GM23248 (cell line): ENCODE results near the gene KRTAP4-3. TPM values are rescaled to one million over a fixed set of nuclear protein-coding genes. Genes with fewer than 3 reads are reported as not detected.
"Not testable (repeated sequence)": the region's sequence is repeated elsewhere in the genome, so short reads cannot be mapped to it uniquely, and the experiment has no call there.

Experiments used
- DNase-seq: peaks from one replicate; pipeline ENCODE4 v3.0.0-alpha.2; 2015
- H2AFZ ChIP-seq: fragments of 200-600 bp; sonication (generic); 2 replicates; pipeline ENCODE4 v1.6.1; 2016; ENCODE audit warnings: antibody characterized with exemption
- H3F3A ChIP-seq: fragments of 200-600 bp; sonication (generic); 2 replicates; pipeline ENCODE4 v1.6.1; 2016; ENCODE audit warnings: mild to moderate bottlenecking, antibody characterized with exemption, mixed run types; ENCODE audit not compliant: insufficient read depth
- H3K27ac ChIP-seq: fragments of 200-600 bp; sonication (generic); 2 replicates; pipeline ENCODE4 v1.5.1; 2016; ENCODE audit warnings: mild to moderate bottlenecking
- H3K27me3 ChIP-seq: fragments of 200-600 bp; sonication (generic); replicated peaks from 2 replicates; pipeline ENCODE4 v1.6.1; 2016; ENCODE audit warnings: mild to moderate bottlenecking; ENCODE audit not compliant: insufficient read depth
- H3K36me3 ChIP-seq: fragments of 200-600 bp; sonication (generic); 2 replicates; pipeline ENCODE4 v1.6.1; 2016; ENCODE audit warnings: low read depth, mild to moderate bottlenecking
- H3K4me1 ChIP-seq: fragments of 200-600 bp; sonication (generic); 2 replicates; pipeline ENCODE4 v1.6.1; 2016; ENCODE audit warnings: mild to moderate bottlenecking; ENCODE audit not compliant: insufficient read depth
- H3K4me2 ChIP-seq: fragments of 200-600 bp; sonication (generic); one replicate; pipeline ENCODE4 v1.6.1; 2016; ENCODE audit warnings: mild to moderate bottlenecking; ENCODE audit not compliant: unreplicated experiment
- H3K4me3 ChIP-seq: fragments of 200-600 bp; sonication (generic); 2 replicates; pipeline ENCODE4 v1.5.1; 2016; ENCODE audit warnings: mild to moderate bottlenecking
- H3K79me2 ChIP-seq: fragments of 200-600 bp; sonication (generic); 2 replicates; pipeline ENCODE4 v1.6.1; 2016; ENCODE audit warnings: mild to moderate bottlenecking; ENCODE audit not compliant: insufficient read depth
- H3K9ac ChIP-seq: fragments of 200-600 bp; sonication (generic); 2 replicates; pipeline ENCODE4 v1.6.1; 2016; ENCODE audit warnings: mild to moderate bottlenecking
- H3K9me2 ChIP-seq: fragments of 200-600 bp; sonication (generic); 2 replicates; pipeline ENCODE4 v1.6.1; 2016; ENCODE audit warnings: mixed run types, mild to moderate bottlenecking, moderate library complexity; ENCODE audit not compliant: insufficient read depth
- H3K9me3 ChIP-seq: fragments of 200-600 bp; sonication (generic); one replicate; pipeline ENCODE4 v1.6.1; 2017; ENCODE audit warnings: low read depth
- H4K20me1 ChIP-seq: fragments of 200-600 bp; sonication (generic); 2 replicates; pipeline ENCODE4 v1.6.0; 2016; ENCODE audit not compliant: insufficient read depth
- EZH2 ChIP-seq: fragments of 200-600 bp; sonication (generic); IDR thresholded peaks from 2 replicates; pipeline ENCODE4 v1.6.1; 2018; ENCODE audit warnings: antibody characterized with exemption, mild to moderate bottlenecking; ENCODE audit not compliant: insufficient read depth, poor library complexity, severe bottlenecking
- EZH2phosphoT487 ChIP-seq: fragments of 200-600 bp; sonication (generic); IDR thresholded peaks from 2 replicates; pipeline ENCODE4 v1.6.1; 2018; ENCODE audit warnings: antibody characterized with exemption, moderate library complexity, mild to moderate bottlenecking, low read depth; ENCODE audit not compliant: insufficient read depth
- WGBS, 2 experiments: methylation state at CpG; one replicate each; pipeline ENCODE4 v1.1.6; 2015 to 2017; ENCODE audit warnings: low lambda C conversion rate in 2 of 2, low coverage in 1 of 2; ENCODE audit errors: missing lambda C conversion rate in 2 of 2; 5-methylcytosine and 5-hydroxymethylcytosine counted together
- in situ Hi-C: fragments of 300-500 bp; cut with MboI; formaldehyde crosslinking; loops from 2 replicates; pipeline ENCODE4 v1.15.0; 2020
- polyA plus RNA-seq: library from polyadenylated mRNA; unstranded; fragments of >200 nt; fragmentation: Nextera tagmentation; extraction: Ambion mirVana; gene quantifications from 2 replicates; pipeline ENCODE4 v1.2.1, GENCODE V29; 2016
- total RNA-seq: library from RNA; depleted of rRNA; stranded (reverse); fragments of >200 nt; shearing (Covaris generic); gene quantifications from 2 replicates; pipeline ENCODE4 v1.2.3, GENCODE V29; 2014

KRTAP4-3 gene
- total and polyA plus RNA-seq, 2 experiments from 2014 or later: not detected

DNA sequence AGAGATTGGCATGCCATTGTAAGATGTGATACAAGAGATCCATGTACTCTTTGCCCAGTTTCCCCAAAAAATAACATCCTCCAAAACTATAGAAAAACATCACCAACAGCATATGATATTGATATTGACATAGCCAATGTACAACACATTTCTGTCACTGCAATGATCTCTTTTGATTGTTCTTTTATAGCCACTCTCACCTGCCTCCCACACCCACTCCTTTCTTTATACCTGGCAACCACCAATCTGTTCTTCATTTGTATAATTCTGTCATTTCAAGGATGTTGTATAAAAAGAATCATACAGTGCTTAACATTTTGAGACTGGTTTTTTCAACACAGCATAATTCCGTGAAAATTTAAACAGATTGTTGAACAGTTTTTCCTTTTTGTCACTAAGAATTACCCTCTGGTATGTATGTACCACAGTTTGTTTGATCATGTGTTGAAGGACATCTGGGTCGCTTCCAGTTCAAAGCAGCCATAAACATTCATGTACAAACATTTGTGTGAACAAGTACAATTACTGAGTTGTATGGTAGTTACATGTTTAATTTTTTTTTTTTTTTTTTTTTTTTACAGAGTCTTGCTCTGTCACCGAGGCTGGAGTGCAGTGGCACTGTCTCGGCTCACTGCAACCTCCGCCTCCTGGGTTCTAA, 31.5 kb upstream of the KRTAP4-3 start:
- H4K20me1 ChIP-seq: no peaks in the 10 kb centered on the region
- no peaks in the 10 kb centered on the region for H3K9me3 ChIP-seq
- no peak overlapping the region for H2AFZ ChIP-seq
- no peaks in the 10 kb centered on the region for H3K79me2 ChIP-seq
- no peaks in the 10 kb centered on the region for H3K36me3 ChIP-seq
- no peak for DNase-seq
- H3K9ac ChIP-seq: no peak overlapping the region
- 43% methylated on average over 5 of the region's 5 CpGs for WGBS, 2 experiments
- H3K27me3 ChIP-seq: no peaks in the 10 kb centered on the region
- no peak overlapping the region for H3K4me3 ChIP-seq
- no peak overlapping the region for H3K27ac ChIP-seq
- no peaks in the 10 kb centered on the region for H3F3A ChIP-seq
- no peaks in the 10 kb centered on the region for H3K9me2 ChIP-seq
- no peaks in the 10 kb centered on the region for H3K4me1 ChIP-seq
- in situ Hi-C loops: no loop called here
- no peak overlapping the region for H3K4me2 ChIP-seq
- TF ChIP-seq EZH2 (no peak), EZH2phosphoT487 (no peak)

DNA sequence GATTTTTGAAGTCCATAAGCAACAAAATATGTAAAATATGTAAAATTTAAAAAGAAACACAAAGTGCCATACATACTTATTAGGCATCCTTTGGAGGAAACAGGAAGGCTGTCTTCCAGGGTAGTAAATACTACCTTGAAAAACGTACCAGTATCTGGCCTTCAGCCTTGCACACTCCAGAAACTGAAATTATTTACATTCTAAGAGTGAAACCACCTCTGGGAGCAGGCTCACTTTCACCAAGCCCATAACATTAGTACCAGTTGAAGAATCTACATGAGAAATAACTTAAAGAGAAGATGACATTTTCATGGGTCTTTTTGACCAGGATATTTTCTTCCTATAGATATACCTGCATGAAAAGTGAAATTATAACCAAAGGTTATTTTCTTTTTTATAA, 28.0 kb upstream of the KRTAP4-3 start:
- 52 to 62% methylated on average over 1 of the region's 1 CpG for WGBS, 2 experiments

DNA sequence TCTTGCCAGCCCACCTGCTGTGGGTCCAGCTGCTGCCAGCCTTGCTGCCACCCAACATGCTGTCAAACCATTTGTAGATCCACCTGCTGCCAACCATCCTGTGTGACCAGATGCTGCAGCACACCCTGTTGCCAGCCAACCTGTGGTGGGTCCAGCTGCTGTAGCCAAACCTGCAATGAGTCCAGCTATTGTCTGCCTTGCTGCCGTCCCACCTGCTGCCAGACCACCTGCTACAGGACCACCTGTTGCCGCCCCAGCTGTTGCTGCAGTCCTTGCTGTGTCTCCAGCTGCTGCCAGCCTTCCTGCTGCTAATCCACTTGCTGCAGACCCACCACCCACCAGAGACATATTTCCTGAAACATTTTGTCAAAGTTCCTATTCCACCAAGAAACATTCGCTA, 22.3 kb upstream of the KRTAP4-3 start:
- TF ChIP-seq EZH2phosphoT487 (no peak), EZH2 (no peak)

More for the DNA sequence above, 28.0 kb upstream of the KRTAP4-3 start:
- DNase-seq: no peak
- no peak for TF ChIP-seq EZH2phosphoT487
- no peaks in the 10 kb centered on the region for H3F3A ChIP-seq
- H4K20me1 ChIP-seq: no peaks in the 10 kb centered on the region
- no peak overlapping the region for H3K27ac ChIP-seq
- H3K4me3 ChIP-seq: no peak overlapping the region
- in situ Hi-C loops: no loop called here
- H3K9ac ChIP-seq: no peak overlapping the region
- no peaks in the 10 kb centered on the region for H3K27me3 ChIP-seq
- no peaks in the 10 kb centered on the region for H3K9me2 ChIP-seq
- no peak overlapping the region for H3K4me2 ChIP-seq
- no peaks in the 10 kb centered on the region for H3K79me2 ChIP-seq
- H2AFZ ChIP-seq: no peak overlapping the region
- H3K9me3 ChIP-seq: no peaks in the 10 kb centered on the region
- no peaks in the 10 kb centered on the region for H3K36me3 ChIP-seq
- no peaks in the 10 kb centered on the region for H3K4me1 ChIP-seq

DNA sequence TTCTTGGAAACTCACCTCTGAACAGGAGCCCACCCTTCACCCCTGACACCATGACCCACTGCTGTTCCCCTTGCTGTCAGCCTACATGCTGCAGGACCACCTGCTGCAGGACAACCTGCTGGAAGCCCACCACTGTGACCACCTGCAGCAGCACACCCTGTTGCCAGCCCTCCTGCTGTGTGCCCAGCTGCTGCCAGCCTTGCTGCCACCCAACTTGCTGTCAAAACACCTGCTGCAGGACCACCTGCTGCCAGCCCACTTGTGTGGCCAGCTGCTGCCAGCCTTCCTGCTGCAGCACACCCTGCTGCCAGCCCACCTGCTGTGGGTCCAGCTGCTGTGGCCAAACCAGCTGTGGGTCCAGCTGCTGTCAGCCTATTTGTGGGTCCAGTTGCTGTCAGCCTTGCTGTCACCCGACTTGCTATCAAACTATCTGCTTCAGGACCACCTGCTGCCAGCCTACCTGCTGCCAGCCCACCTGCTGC, 21.9 kb upstream of the KRTAP4-3 start, which contains the start of gene KRTAP9-1:
Gene KRTAP9-1, plus strand, starts transcription at position 51 of the 482 bp plus-strand sequence. Its CDS starts 0 bp downstream, at position 51.
- H3K9ac ChIP-seq, H4K20me1 ChIP-seq, H3K9me2 ChIP-seq, DNase-seq, H3K36me3 ChIP-seq, H3K27ac ChIP-seq, H3K27me3 ChIP-seq, H3K9me3 ChIP-seq, H3K4me3 ChIP-seq, H3K4me2 ChIP-seq, H3K4me1 ChIP-seq, H3F3A ChIP-seq, H2AFZ ChIP-seq, H3K79me2 ChIP-seq, in situ Hi-C loops: not testable (repeated sequence)
- WGBS, 2 experiments: 67 to 91% methylated on average over 1 of the region's 1 CpG

More for the DNA sequence above, 22.3 kb upstream of the KRTAP4-3 start:
- 69 to 80% methylated on average over 3 of the region's 3 CpGs for WGBS, 2 experiments
- H3K9me2 ChIP-seq: no peaks in the 10 kb centered on the region
- no peaks in the 10 kb centered on the region for H3K36me3 ChIP-seq
- H3K79me2 ChIP-seq: no peaks in the 10 kb centered on the region
- no peak for DNase-seq
- no peak overlapping the region for H3K4me3 ChIP-seq
- no peaks in the 10 kb centered on the region for H3K9me3 ChIP-seq
- H3K27ac ChIP-seq: no peak overlapping the region
- H4K20me1 ChIP-seq: no peaks in the 10 kb centered on the region
- no peaks in the 10 kb centered on the region for H3K4me1 ChIP-seq
- in situ Hi-C loops: no loop called here
- no peak overlapping the region for H3K9ac ChIP-seq
- H3K27me3 ChIP-seq: no peaks in the 10 kb centered on the region
- H3F3A ChIP-seq: no peaks in the 10 kb centered on the region
- H2AFZ ChIP-seq: no peak overlapping the region
- no peak overlapping the region for H3K4me2 ChIP-seq

DNA sequence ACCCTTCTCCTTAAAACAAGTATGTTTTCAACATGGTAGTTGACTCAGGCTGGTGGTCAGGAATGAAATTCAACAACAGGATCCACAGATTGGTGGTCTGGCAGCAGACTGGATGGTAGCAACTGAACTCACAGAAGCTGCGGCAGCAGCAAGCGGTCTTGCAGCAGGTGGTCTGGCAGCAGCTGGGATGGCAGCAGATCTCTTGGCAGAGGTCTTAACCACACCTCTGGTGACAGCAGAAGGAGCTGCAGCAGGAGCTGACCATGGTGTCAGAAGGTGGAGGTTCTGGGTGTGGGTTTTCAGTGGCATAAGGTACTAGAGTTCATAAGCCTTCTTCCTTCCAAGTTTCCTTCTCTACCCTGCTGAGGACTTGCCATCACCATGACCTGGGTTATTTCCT, 18.9 kb upstream of the KRTAP4-3 start:
- Histone ChIP-seq H2AFZ (no peak overlapping the region), H3K9ac (no peak overlapping the region), H3K4me1 (no peaks in the 10 kb centered on the region), H3K4me2 (no peak overlapping the region), H3K27ac (no peak overlapping the region), H4K20me1 (no peaks in the 10 kb centered on the region), H3F3A (no peaks in the 10 kb centered on the region), H3K9me2 (no peaks in the 10 kb centered on the region), H3K4me3 (no peak overlapping the region), H3K79me2 (no peaks in the 10 kb centered on the region), H3K27me3 (no peaks in the 10 kb centered on the region), H3K36me3 (no peaks in the 10 kb centered on the region), H3K9me3 (no peaks in the 10 kb centered on the region)
- in situ Hi-C loops: no loop called here
- no peak for TF ChIP-seq EZH2
- TF ChIP-seq EZH2phosphoT487: no peak
- WGBS, 2 experiments: 85% methylated on average over 2 of the region's 2 CpGs
- no peak for DNase-seq
